Retinal pigment epithelial cell (primary cell): ENCODE measurements around the gene CTNNBL1.

Source experiments
- DNase-seq: peaks from one replicate; pipeline ENCODE4 v3.0.0-alpha.2; 2010; ENCODE audit warnings: low read depth
- H3K4me3 ChIP-seq: 2 replicates; pipeline ENCODE4 v1.5.1; 2011; ENCODE audit warnings: mild to moderate bottlenecking, low read length, control low read depth, moderate library complexity
- TF ChIP-seq, protein P1 (sequence below): conservative IDR thresholded peaks from 2 replicates; pipeline ENCODE4 v1.5.1; 2011; ENCODE audit warnings: low read depth, low read length, control low read depth, inconsistent platforms

CTNNBL1 gene

DNA sequence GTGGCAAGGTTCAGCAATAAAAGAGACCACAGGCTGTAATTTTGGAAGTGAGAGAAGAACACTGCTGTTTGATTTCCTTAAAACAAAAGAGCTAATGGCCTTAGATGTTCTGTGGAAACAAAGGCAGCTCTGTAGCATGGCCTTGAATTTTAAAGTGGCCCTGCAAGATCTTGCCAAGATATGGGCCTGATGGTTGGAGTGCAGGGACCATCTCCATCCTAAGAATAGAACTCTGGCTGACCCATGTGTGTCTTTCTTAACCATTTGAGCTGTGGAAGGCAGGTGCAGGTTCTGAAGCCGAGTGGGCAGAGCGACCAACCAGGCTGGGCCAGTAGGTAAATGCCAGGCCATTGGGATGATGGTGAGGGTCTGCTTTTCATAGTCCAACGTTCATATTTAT, 135.3 kb downstream of the CTNNBL1 start:
- TF ChIP-seq, protein P1, sequence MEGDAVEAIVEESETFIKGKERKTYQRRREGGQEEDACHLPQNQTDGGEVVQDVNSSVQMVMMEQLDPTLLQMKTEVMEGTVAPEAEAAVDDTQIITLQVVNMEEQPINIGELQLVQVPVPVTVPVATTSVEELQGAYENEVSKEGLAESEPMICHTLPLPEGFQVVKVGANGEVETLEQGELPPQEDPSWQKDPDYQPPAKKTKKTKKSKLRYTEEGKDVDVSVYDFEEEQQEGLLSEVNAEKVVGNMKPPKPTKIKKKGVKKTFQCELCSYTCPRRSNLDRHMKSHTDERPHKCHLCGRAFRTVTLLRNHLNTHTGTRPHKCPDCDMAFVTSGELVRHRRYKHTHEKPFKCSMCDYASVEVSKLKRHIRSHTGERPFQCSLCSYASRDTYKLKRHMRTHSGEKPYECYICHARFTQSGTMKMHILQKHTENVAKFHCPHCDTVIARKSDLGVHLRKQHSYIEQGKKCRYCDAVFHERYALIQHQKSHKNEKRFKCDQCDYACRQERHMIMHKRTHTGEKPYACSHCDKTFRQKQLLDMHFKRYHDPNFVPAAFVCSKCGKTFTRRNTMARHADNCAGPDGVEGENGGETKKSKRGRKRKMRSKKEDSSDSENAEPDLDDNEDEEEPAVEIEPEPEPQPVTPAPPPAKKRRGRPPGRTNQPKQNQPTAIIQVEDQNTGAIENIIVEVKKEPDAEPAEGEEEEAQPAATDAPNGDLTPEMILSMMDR: no peak
- no peak for DNase-seq
- no peak overlapping the region for H3K4me3 ChIP-seq

- TF ChIP-seq, protein P1: no peak
- no peak for DNase-seq
- no peak overlapping the region for H3K4me3 ChIP-seq
Measured at GRCh38 chr20:37833221-37833896, 139.5 kb downstream of the CTNNBL1 start.

DNA sequence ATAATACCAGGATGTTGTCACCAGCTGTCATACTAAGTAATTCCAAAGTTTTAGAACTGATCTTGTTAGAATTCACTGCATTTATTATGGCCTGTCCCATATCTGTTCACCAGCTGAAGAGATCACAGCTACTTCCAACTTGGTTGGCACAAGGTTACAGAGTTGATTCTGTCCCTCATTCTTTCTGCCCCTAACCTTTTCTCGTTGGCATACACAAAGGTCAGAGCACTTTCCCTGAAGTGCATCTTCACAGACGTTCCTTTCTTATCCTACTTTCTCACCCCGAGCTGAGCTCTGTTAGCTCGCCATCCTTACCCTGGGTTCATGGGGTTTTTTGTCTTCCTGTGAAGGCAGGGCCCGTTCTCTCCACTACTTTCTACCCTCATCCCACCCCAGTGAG, 143.1 kb downstream of the CTNNBL1 start:
- TF ChIP-seq, protein P1: no peak
- H3K4me3 ChIP-seq: no peak overlapping the region
- DNase-seq: no peak

GRCh38 chr20:37837924-37838323, 144.1 kb downstream of the CTNNBL1 start:
- H3K4me3 ChIP-seq: no peak overlapping the region
- no peak for DNase-seq
- TF ChIP-seq, protein P1: no peak

DNA sequence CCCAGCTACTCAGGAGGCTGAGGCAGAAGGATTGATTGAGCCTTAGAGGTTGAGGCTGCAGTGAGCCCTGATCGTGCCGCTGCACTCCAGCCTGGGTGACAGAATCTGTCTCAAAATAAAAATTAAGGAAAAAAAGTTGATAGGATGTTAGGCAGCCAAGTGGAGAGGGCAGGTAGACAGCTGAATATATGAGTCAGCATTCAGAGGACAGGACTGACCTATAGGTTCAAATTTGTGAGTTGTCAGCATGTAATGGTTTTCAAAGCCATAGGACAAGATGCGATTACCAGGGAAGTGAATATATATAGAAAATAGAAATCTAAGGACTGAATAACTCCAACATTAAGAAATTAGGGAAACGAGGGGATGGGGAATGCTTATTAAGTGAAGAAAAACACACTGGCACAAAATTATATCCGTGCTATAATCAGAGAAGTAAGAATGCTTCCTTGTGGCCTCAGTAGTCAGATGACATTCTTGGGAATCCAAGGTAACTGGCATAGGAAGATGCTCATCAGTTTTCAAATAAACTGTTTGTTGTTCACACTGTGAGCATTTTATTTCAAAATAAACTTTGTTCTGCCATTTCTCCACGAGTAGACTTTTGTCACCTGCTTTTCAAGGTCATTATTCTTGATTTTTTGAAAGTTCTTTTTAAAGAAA, 145.1 kb downstream of the CTNNBL1 start:
- DNase-seq: no peak
- TF ChIP-seq, protein P1: no peak
- no peak overlapping the region for H3K4me3 ChIP-seq

DNA sequence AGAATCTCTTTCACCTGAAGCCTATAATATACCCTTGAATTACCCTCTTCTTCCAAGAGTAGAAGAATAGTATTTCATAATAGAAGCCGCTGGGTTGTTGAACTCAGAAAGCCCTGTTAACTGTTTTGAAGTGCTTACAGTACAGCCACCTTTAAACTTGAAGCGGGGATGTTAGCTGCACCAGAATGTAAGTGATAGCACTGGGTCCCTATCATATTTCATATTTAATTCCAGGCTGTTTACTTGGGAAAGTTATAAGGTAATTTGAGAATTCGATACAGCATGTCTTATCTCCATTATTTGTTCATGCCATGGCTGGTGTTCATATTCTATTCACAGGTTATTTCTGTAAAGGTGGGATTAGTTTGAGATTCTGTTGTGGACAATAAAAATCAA, 145.6 kb downstream of the CTNNBL1 start:
- TF ChIP-seq, protein P1: no peak
- H3K4me3 ChIP-seq: no peak overlapping the region
- DNase-seq: no peak

- H3K4me3 ChIP-seq: no peak overlapping the region
- no peak for DNase-seq
- TF ChIP-seq, protein P1: no peak
Measured at GRCh38 chr20:37839955-37840354, 146.1 kb downstream of the CTNNBL1 start.
